ENCODE results near the gene POR.

DNA sequence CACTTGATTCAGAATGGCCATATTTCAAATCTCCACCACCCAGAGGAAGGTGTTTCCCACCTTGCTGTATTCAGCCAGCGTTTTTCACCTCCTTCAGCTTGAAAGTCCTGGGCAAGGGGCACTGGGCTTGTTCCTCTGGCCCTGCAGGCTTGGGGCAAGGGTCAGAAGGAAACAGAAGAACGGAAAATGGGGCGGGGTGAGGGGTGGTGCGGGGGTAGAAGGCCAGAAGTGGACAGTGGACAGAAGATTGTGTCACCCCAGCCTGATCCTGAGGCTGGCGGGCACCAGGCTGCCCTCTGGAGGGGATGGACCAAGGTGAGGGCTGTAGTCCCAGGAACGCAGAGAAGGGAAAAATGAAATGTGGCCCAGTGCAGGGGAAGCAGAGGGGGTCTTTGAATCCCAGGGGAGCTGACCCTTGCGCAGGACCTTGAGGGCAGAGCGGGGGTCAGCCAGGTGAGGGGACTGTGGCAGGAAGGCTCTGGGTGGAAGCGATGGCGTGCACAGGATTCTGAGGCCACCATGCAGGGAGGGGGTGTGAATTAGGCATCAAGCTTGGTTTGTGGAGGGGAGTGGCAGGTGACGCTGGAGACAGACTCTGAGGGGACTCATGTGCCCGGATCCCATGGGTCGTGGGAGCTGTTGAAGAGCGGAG, 56.5 kb downstream of the POR start:
- no peak for TF ChIP-seq EZH2 (IDR thresholded peaks at IDR 0.05; ENCODE audit: low read depth, low read length, severe bottlenecking)
- TF ChIP-seq CHD1 (IDR thresholded peaks at IDR 0.05; ENCODE audit: low read depth, low read length): no peak
- TF ChIP-seq PHF8 (conservative IDR thresholded peaks at IDR 0.05; ENCODE audit: low read depth, low read length): no peak
